Measurements from ENCODE around the gene BUD31. TPM values are rescaled to one million over a fixed set of nuclear protein-coding genes. Genes with fewer than 3 reads are reported as not detected.

BUD31 gene
- total RNA-seq, 4 donors from 2014 or later, result 5.0 to 167 (median 50.1) TPM

DNA sequence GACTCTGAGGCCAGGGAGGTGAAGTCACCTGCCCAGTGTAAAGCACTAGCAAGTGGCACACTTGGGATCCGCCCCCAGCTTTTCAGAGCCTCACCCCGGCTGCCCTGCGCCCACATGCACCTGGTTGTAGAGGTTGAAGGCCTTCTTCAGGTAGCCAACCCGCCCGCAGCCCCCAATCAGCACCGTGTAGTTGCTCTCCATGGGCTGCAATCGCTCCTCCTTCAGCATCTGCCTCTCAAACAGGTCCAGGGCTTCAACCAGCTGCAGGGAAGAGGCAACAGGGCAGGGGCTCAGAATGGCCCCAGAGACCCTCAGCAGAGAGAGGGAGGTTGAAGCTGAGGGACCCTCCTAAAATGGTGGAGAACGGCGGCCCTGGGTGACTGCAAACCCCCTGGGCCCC lies 24.4 kb downstream of the BUD31 start:
- Histone ChIP-seq H3K27me3 (no peaks in the 10 kb centered on the region), H3K36me3 (peaks cover 0 to 12% (median 5%) of the 10 kb centered on the region in 4 donors), H3K27ac (no peak overlapping the region), H3K4me1 (peaks cover 0 to 10% (median 7%) of the 10 kb centered on the region in 4 donors), H3K4me3 (no peak overlapping the region), H3K9me3 (no peaks in the 10 kb centered on the region)
- DNase-seq, result no peak
- intact Hi-C loops (cut with DNase I; ENCODE audit: low total_unique reads), result no loop called here
- 94 to 100% methylated on average over 2 to 9 of the region's 9 CpGs for WGBS, 2 donors (ENCODE audit: low coverage in 1 of 2)
- in situ Hi-C loops (cut with MboI; ENCODE audit: low pct_ligation_motif_present in 1 of 4, low pct_unique_long_range_greater_than_20kb in 1 of 4, low sequenced_read_pairs in 3 of 4), result no loop called here
- TF ChIP-seq POLR2AphosphoS5 (IDR thresholded peaks at IDR 0.05) (no peak), EP300 (IDR thresholded peaks at IDR 0.05; ENCODE audit: low read depth) (no peak), POLR2A (IDR thresholded peaks at IDR 0.05) (no peak)
- TF ChIP-seq, protein P1, sequence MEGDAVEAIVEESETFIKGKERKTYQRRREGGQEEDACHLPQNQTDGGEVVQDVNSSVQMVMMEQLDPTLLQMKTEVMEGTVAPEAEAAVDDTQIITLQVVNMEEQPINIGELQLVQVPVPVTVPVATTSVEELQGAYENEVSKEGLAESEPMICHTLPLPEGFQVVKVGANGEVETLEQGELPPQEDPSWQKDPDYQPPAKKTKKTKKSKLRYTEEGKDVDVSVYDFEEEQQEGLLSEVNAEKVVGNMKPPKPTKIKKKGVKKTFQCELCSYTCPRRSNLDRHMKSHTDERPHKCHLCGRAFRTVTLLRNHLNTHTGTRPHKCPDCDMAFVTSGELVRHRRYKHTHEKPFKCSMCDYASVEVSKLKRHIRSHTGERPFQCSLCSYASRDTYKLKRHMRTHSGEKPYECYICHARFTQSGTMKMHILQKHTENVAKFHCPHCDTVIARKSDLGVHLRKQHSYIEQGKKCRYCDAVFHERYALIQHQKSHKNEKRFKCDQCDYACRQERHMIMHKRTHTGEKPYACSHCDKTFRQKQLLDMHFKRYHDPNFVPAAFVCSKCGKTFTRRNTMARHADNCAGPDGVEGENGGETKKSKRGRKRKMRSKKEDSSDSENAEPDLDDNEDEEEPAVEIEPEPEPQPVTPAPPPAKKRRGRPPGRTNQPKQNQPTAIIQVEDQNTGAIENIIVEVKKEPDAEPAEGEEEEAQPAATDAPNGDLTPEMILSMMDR (IDR thresholded peaks at IDR 0.05), result no peak

DNA sequence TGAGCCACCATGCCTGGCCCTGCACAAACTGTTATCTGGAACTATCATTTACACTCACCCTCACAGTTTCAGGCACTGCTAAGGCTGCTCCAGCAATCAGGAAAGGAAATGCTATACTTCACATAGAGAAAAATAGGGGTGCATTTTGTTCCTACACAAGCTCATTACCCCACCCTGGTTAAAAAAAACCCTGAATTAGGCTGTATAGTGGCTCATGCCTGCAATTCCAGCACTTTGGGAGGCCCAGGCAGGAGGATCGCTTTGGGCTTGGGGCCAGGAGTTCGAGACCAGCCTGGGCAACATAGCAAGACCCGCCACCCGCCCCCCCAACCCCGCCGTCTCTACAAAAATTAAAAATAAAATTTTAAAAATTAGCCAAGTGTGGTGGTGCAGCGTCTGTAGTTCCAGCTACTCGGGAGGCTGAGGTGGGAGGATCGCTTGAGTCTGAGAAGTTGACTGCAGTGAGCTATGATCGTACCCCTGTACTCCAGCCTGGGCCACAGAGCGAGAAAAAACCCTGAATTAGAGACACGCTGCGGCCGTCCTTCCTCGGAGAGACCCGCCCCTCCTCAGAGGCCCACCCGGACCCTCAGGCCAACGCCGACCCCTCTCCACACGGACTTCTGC lies 29.3 kb downstream of the BUD31 start:
- Histone ChIP-seq H3K4me3 (peak overlapping the region; percentile 84 to 99 (median 91)), H3K9me3 (no peaks in the 10 kb centered on the region), H3K27ac (peak overlapping the region; percentile 87 to 93 (median 91)), H3K4me1 (peaks cover 9 to 22% (median 19%) of the 10 kb centered on the region in 4 donors), H3K36me3 (peaks cover 0 to 12% (median 4%) of the 10 kb centered on the region in 4 donors), H3K27me3 (no peaks in the 10 kb centered on the region)
- in situ Hi-C loops (cut with MboI; ENCODE audit: low pct_ligation_motif_present in 1 of 4, low pct_unique_long_range_greater_than_20kb in 1 of 4, low sequenced_read_pairs in 3 of 4) (no loop called here), intact Hi-C loops (cut with DNase I; ENCODE audit: low total_unique reads) (no loop called here)
- WGBS, 2 donors (ENCODE audit: low coverage in 1 of 2), result 14% methylated on average over 20 of the region's 20 CpGs; no CpG with 5 or more reads in 1 of the 2 donors
- TF ChIP-seq POLR2AphosphoS5 (IDR thresholded peaks at IDR 0.05), result no peak
- TF ChIP-seq, protein P1 (IDR thresholded peaks at IDR 0.05), result no peak
- no peak for TF ChIP-seq POLR2A (IDR thresholded peaks at IDR 0.05)
- no peak for TF ChIP-seq EP300 (IDR thresholded peaks at IDR 0.05; ENCODE audit: low read depth)
- no peak for DNase-seq

DNA sequence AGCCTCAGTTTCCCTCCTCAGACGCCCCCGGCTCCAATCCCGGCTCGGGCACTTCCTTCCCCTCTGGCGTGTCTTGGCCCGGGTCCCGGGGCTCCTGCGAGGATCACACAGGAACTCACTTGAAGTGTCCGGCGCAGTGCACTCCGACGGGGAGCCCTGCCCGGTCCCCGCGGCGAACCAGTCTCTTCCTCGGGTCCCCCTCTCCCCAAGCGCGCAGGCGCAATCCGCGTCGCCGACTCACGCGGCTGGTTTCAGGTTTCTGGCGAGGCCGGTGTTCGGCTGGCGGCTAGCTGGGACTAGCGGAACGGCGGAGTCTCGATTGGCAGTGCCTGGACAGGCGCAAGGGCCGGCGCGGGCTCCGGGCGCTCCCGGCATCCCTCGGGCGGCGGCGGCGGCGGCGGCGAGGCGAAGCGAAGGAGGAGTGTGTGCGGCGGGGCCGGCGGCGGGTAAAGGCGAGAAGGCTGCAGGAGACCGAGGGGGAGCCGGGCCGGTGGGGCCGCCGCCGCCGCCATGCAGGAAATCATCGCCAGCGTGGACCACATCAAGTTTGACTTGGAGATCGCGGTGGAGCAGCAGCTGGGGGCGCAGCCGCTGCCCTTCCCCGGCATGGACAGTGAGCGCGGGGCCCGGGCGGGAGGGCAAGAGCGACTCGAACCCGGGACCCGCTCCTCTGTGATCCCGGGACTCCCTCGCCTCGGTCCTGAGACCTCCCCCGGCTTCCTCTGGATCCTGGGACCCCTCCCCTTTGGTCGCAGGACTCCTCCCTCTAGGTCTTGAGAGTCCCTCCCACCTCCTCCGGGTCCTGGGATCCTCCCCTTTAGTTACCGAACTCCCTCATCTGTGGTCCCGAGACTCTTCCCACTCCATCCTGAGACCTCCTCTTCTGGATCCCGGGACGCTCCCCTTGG lies 30.1 kb downstream of the BUD31 start, which contains the start of the genes CPSF4 and PTCD1:
Gene CPSF4 (plus strand): TSS at position 371 of the 908 bp plus-strand sequence. CDS start 140 bp downstream, at position 511.
Gene PTCD1 (minus strand): TSS at position 226 of the 908 bp plus-strand sequence. CDS start 3,556 bp downstream, outside the sequence.
- TF ChIP-seq EP300 (IDR thresholded peaks at IDR 0.05; ENCODE audit: low read depth) (no peak), POLR2AphosphoS5 (IDR thresholded peaks at IDR 0.05) (peak; percentile 60 to 69 (median 66)), POLR2A (IDR thresholded peaks at IDR 0.05) (peak; percentile 49)
- TF ChIP-seq, protein P1 (IDR thresholded peaks at IDR 0.05), result no peak
- Histone ChIP-seq H3K27me3 (no peaks in the 10 kb centered on the region), H3K4me1 (peaks cover 9 to 22% (median 19%) of the 10 kb centered on the region in 4 donors), H3K4me3 (peak within 1 kb of the TSS; percentile 84 to 99 (median 91)), H3K27ac (peak within 1 kb of the TSS; percentile 87 to 93 (median 91)), H3K9me3 (no peaks in the 10 kb centered on the region), H3K36me3 (peaks cover 0 to 12% (median 3%) of the 10 kb centered on the region in 4 donors)
- intact Hi-C loops (cut with DNase I; ENCODE audit: low total_unique reads) (no loop called here), in situ Hi-C loops (cut with MboI; ENCODE audit: low pct_ligation_motif_present in 1 of 4, low pct_unique_long_range_greater_than_20kb in 1 of 4, low sequenced_read_pairs in 3 of 4) (no loop called here)
- WGBS, 2 donors (ENCODE audit: low coverage in 1 of 2), result 0% methylated on average over 2 to 71 of the region's 89 CpGs
- DNase-seq, result peak; percentile 96

DNA sequence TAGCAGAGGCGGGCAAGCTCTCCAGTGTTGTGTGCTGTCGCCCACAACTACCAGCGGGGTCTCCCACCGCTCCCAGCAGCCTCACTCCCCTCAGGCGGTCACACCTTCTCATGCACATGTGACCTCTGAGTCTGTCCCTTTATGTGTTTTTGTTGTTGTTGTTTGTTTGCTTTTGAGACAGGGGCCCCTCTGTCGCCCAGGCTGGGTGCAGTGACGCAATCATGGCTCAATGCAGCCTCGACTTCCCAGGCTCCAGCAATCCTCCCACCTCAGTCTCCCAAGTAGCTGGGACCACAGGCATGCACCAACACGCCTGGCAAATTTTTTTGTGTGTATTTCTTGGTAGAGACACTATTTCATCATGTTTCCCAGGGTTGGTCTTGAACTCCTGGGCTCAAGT lies 31.4 kb downstream of the BUD31 start:
- intact Hi-C loops (cut with DNase I; ENCODE audit: low total_unique reads), result no loop called here
- in situ Hi-C loops (cut with MboI; ENCODE audit: low pct_ligation_motif_present in 1 of 4, low pct_unique_long_range_greater_than_20kb in 1 of 4, low sequenced_read_pairs in 3 of 4), result no loop called here
- Histone ChIP-seq H3K4me1 (peaks cover 9 to 22% (median 19%) of the 10 kb centered on the region in 4 donors), H3K36me3 (peaks cover 0 to 8% (median 2%) of the 10 kb centered on the region in 4 donors), H3K27me3 (no peaks in the 10 kb centered on the region), H3K9me3 (no peaks in the 10 kb centered on the region), H3K4me3 (peak overlapping the region in 2 of 4 donors; percentile 88 to 99), H3K27ac (no peak overlapping the region)
- DNase-seq, result no peak
- TF ChIP-seq, protein P1 (IDR thresholded peaks at IDR 0.05), result no peak
- TF ChIP-seq POLR2AphosphoS5 (IDR thresholded peaks at IDR 0.05) (no peak), EP300 (IDR thresholded peaks at IDR 0.05; ENCODE audit: low read depth) (no peak), POLR2A (IDR thresholded peaks at IDR 0.05) (no peak)
- WGBS, 2 donors (ENCODE audit: low coverage in 1 of 2), result 81% methylated on average over 9 of the region's 9 CpGs; no CpG with 5 or more reads in 1 of the 2 donors

All from transverse colon (tissue), 4 donors.